Skeletal muscle tissue (tissue), 4 donors: Measurements from ENCODE around the gene ACAN. TPM values are rescaled to one million over a fixed set of nuclear protein-coding genes. Genes with fewer than 3 reads are reported as not detected.

Experiments used
- H3K27ac ChIP-seq: one replicate; pipeline ENCODE4 v1.7.0; 2013; ENCODE audit warnings: mild to moderate bottlenecking, low read depth, low read length, inconsistent platforms
- H3K27me3 ChIP-seq, 3 donors: one replicate each; pipeline ENCODE4 v1.7.0; 2013; ENCODE audit warnings: low read length in 3 of 3; ENCODE audit not compliant: control insufficient read depth in 3 of 3, insufficient read depth in 3 of 3
- H3K36me3 ChIP-seq, 3 donors: one replicate each; pipeline ENCODE4 v1.7.0; 2013; ENCODE audit warnings: low read length in 3 of 3; ENCODE audit not compliant: control insufficient read depth in 3 of 3, insufficient read depth in 3 of 3
- H3K4me1 ChIP-seq, 3 donors: one replicate each; pipeline ENCODE4 v1.7.0; 2013; ENCODE audit warnings: low read length in 3 of 3, mild to moderate bottlenecking in 3 of 3; ENCODE audit not compliant: control insufficient read depth in 3 of 3, insufficient read depth in 3 of 3
- H3K4me3 ChIP-seq, 3 donors: one replicate each; pipeline ENCODE4 v1.7.0; 2013; ENCODE audit warnings: low read length in 3 of 3
- H3K9ac ChIP-seq, 3 donors: one replicate each; pipeline ENCODE4 v1.7.0; 2013; ENCODE audit warnings: low read length in 3 of 3, mild to moderate bottlenecking in 3 of 3, moderate library complexity in 2 of 3, low read depth in 1 of 3
- H3K9me3 ChIP-seq, 3 donors: one replicate each; pipeline ENCODE4 v1.7.0; 2013; ENCODE audit warnings: low read length in 3 of 3; ENCODE audit not compliant: control insufficient read depth in 3 of 3
- total RNA-seq: library from RNA; depleted of rRNA; stranded (reverse); fragments of >200 nt; gene quantifications from one replicate; pipeline ENCODE4 v1.2.3, GENCODE V29; 2014
- donor health status: Osteomylitis.

The ACAN gene
- total RNA-seq, 1 donor from 2014 or later: 13.6 TPM

DNA sequence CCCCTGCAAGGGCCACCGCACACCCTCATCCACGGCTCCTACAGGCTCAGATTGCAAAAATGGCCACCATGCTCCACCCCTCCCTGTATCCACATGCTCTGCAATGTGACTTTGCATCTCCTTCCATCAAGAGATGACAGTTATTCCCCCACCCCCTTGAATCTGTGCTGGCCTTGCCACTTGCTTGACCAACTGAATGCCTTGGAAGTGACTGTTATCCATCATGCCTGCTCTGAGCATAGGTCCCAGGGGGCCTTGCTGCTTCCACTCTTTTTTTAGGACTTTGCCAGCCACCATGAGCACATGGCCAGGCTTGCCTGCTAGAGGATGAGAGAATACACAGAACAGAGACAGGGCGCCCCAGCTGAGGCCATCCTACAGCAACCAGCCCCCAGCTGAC is 78.5 kb downstream of the ACAN start:
- Histone ChIP-seq H3K27ac (no peak overlapping the region), H3K27me3 (no peaks in the 10 kb centered on the region), H3K4me1 (no peaks in the 10 kb centered on the region), H3K36me3 (peaks cover 0 to 16% (median 0%) of the 10 kb centered on the region in 3 donors), H3K9me3 (no peaks in the 10 kb centered on the region), H3K9ac (no peak overlapping the region), H3K4me3 (no peak overlapping the region)

DNA sequence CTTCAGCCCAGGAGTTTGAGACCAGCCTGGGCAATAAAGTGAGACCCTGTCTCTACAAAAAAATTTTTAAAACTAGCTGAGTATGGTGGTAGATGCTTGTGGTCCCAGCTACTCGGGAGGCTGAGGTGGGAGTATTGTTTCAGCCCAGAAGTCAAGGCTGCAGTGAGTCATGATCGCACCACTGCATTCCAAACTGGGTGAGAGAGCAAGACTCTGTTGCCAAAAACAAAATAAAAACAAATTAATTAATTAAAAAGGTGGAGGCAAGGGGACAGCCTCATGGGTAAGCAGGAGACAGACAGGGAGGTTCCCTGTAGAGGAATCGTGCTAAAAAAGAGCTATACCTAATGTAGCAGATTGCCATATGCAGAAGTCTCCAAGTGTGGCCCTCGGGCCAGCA is 79.5 kb downstream of the ACAN start:
- peaks cover 0 to 20% (median 0%) of the 10 kb centered on the region in 3 donors for H3K36me3 ChIP-seq

DNA sequence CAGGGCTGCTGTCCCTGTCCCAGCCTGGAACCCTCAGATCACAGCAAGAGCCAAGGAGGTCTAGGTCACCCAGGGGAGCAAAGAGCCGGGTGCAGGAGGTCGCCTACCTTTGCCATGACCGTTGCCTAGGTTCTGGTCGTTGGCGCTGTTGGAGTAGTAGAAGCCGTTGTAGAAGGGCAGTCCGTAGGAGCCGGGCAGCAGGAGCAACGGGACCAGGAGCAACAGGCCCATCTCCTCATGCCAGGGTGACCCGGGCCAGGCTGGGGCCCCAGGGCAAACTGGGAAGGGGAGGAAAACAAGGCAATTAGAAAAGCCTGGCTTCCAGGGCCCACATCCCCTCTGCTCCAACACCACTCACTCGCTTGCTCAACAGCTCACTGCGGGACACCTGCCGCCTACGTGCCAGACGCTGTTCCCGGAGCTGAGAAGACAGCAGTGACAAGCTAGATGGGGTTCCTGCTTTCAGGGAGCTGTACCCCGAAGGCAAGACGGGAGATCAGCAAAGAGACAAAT is 83.9 kb downstream of the ACAN start:
- Histone ChIP-seq H3K27ac (no peak overlapping the region), H3K9ac (no peak overlapping the region), H3K27me3 (no peaks in the 10 kb centered on the region), H3K9me3 (no peaks in the 10 kb centered on the region), H3K36me3 (peaks cover 0 to 8% (median 2%) of the 10 kb centered on the region in 3 donors), H3K4me3 (no peak overlapping the region), H3K4me1 (peaks cover 4 to 6% (median 5%) of the 10 kb centered on the region in 3 donors)

More for the DNA sequence above, 79.5 kb downstream of the ACAN start:
- Histone ChIP-seq H3K4me1 (no peaks in the 10 kb centered on the region), H3K27me3 (no peaks in the 10 kb centered on the region), H3K27ac (no peak overlapping the region), H3K9me3 (no peaks in the 10 kb centered on the region), H3K9ac (no peak overlapping the region), H3K4me3 (no peak overlapping the region)

DNA sequence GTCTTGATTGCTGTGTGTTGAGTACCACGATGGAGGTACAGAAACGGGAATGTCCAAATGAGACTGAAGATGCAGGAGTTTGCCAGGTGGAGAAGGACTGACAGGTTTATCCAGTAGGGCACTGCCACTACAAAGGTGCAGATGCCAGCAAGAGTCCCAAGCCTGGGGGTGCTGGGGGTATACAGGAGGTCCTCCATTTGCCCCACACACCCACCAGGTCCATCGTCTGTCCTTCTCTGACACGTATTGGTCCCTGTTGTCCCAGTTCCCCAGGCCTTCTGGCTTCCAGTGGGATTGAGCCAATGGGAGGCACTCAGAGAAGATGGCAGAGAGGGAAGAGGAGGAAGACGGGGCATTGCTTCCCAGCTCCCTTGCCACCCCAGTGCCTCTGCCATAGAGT is 85.5 kb downstream of the ACAN start:
- Histone ChIP-seq H3K9me3 (no peaks in the 10 kb centered on the region), H3K4me3 (no peak overlapping the region), H3K27ac (no peak overlapping the region), H3K36me3 (peaks cover 0 to 8% (median 2%) of the 10 kb centered on the region in 3 donors), H3K9ac (no peak overlapping the region), H3K27me3 (no peaks in the 10 kb centered on the region), H3K4me1 (peaks cover 4 to 10% (median 6%) of the 10 kb centered on the region in 3 donors)

DNA sequence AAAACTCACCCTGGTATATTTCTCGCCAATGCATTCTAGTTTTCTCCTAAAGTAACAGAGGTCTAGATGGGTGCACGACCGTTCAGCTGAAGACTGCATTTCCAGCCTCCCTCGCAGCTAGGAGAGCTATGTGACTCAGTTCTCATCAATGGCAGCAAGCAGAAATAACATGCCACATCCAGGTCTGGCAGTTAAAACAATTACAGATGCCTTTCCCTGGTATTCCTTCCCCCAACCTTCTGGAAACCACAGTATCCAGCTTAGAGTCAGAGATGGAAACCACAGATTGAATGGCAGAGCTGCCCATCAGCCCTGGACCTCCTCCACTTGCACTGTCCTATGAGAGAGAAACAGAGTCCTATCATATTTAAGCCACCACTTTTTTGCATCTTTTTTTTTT is 87.3 kb downstream of the ACAN start:
- H3K4me3 ChIP-seq: no peak overlapping the region
- peaks cover 15 to 24% (median 22%) of the 10 kb centered on the region in 3 donors for H3K4me1 ChIP-seq
- no peaks in the 10 kb centered on the region for H3K9me3 ChIP-seq
- peaks cover 0 to 5% (median 2%) of the 10 kb centered on the region in 3 donors for H3K36me3 ChIP-seq
- peaks cover 6 to 14% (median 11%) of the 10 kb centered on the region in 3 donors for H3K27me3 ChIP-seq
- H3K27ac ChIP-seq: no peak overlapping the region
- H3K9ac ChIP-seq: no peak overlapping the region

DNA sequence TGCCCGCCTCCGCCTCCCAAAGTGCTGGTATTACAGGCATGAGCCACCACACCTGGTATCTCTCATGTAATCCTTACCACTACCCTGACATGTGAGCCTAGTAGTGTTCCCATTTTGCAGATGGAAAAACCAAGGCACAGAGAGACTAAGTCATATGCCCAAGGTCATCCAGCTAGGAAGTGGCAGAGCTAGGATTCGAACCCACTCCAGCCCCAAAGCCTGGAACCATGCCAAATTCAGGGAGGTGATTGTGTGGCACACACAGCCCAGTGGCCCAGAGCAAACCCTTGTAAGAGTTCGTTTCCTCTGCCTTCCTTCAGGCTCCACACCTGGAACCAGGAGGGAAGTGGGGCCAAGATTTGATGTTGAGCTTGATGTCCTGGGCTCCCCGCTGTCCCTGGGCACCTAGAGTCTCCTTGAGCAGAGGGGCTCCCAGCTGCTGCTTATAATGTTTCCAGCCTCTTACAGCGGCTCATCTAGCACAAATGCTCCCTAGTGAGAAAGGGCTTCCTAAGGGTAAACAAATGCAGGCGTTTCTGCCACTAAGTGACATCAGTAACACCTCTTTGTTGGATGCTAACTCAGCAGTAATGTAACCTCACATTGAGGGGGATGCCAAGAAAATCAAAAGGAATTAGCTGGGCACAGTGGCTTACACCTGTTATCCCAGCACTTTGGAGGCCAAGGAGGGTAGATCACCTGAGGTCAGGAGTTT is 88.5 kb downstream of the ACAN start:
- Histone ChIP-seq H3K4me1 (peaks cover 21 to 31% (median 31%) of the 10 kb centered on the region in 3 donors), H3K36me3 (peaks cover 0 to 4% (median 2%) of the 10 kb centered on the region in 3 donors), H3K27ac (no peak overlapping the region), H3K27me3 (peaks cover 6 to 14% (median 14%) of the 10 kb centered on the region in 3 donors), H3K9ac (no peak overlapping the region), H3K9me3 (no peaks in the 10 kb centered on the region), H3K4me3 (no peak overlapping the region)

DNA sequence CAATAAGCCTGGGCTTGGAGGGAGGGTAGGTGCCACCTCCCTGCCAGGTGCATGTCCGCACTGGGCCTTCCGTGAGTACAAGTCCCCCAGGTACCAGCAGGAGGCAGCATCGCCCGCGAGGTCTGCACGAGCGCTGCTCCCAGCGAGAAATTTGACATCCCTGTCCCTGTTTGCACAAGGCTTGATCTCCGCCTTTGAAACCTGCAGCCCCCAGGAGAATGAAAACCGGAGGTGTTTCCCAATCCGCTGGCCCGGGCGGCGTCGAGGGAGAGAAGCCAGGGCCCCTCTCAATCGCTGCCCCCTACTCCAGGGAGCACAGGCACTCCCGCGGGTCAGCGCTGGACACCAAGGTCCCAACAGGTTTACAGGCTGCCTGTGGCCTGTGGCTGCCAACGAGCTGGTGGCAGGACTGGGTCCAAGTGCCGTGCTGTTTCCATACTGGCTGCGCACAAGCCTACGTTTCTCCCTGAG is 91.1 kb downstream of the ACAN start:
- Histone ChIP-seq H3K4me3 (peak overlapping the region; percentile 57 to 64 (median 62)), H3K36me3 (peaks cover 4 to 7% (median 5%) of the 10 kb centered on the region in 3 donors), H3K27ac (no peak overlapping the region), H3K4me1 (peaks cover 34 to 49% (median 48%) of the 10 kb centered on the region in 3 donors), H3K9ac (peak overlapping the region in 1 of 3 donors; percentile 45), H3K27me3 (peaks cover 6 to 14% (median 14%) of the 10 kb centered on the region in 3 donors), H3K9me3 (no peaks in the 10 kb centered on the region)

DNA sequence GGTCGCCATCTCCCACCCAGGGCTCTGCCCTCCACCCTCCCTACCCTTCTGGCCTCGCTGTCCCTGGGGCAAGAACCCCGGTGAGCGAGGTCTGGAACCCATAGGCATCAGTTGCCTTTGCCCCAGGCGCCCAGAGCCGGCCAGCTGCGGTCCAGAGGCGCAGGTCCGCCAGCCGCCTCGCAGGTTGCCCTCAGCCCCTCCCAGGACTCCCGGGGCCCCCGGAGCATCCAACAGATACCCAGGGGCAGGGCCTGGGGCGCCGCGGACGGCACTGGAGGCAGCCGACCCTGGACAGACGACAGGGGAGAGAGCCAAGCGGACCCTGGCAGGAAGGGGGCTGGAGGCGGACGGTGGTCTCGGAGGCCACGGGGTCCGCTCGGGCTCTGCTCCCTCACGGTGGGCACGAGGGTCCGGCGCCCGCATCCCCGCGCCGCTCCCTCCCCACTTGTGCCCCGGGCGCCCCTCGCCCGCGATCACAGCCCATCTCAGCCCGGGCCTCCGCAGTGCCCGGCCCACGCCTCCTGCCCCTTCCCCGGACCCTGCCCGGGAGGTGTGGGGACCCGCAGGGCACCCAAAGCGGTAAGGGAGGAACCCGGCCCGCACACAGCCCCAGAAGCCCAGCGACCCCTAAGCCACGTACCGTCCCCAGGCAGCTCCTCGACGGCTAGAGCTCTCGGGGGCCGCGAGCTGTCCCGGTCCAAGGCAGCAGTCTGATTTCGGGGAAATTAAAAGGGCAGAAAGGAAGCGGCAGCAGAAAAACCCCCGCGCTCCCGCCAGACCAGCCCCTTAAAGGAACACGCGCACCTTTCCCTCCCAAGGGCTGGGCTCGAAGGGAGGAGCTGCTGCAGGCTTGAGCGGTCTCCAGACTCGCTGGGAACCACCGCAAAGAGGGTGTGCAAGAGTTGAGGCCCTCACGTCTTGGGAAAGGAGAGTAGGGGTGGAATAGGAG is 91.9 kb downstream of the ACAN start, which contains the start of gene HAPLN3:
HAPLN3 (minus strand) TSS at position 726 of the 949 bp plus-strand sequence. CDS start 8,246 bp downstream, outside the sequence.
- peaks cover 34 to 49% (median 48%) of the 10 kb centered on the region in 3 donors for H3K4me1 ChIP-seq
- H3K27ac ChIP-seq: peak within 1 kb of the TSS; percentile 40
- H3K9ac ChIP-seq: peak within 1 kb of the TSS in 2 of 3 donors; percentile 66 to 69
- peaks cover 7 to 12% (median 8%) of the 10 kb centered on the region in 3 donors for H3K36me3 ChIP-seq
- H3K9me3 ChIP-seq: no peaks in the 10 kb centered on the region
- peak within 1 kb of the TSS; percentile 57 to 64 (median 62) for H3K4me3 ChIP-seq
- peaks cover 6 to 14% (median 14%) of the 10 kb centered on the region in 3 donors for H3K27me3 ChIP-seq

DNA sequence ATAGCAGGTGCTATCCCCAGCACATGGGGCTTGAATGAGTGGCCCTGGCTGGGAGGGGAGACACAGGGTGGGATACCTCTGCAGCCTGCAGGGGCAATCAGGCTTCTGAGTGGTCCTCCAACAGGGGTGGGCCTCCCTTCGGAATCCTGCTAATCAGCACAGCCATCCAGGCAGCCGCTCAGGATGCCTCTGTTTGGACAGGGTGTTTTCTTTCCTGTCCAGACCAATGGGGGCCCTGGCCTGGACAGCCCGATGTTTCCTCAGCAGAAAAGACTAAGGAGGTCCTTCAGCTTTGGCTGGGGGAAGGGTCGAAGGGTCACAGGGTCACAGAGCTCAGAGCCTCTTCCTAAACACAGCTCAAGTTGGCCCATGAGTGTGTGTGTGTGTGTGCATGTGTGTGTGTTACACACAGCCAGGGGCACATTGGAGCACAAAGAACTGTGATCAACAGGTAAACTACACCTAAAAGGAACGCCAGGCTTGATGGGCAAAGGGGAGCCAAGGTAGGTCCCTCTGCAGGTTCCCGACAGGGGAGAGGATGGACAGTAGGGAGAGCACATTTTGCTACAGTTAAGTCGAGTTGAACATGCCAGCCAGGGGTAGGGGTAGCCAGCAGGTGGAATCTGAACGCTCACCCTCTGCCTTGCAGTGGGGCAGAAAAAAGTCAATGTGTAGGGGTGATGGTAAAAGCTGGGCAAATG is 93.2 kb downstream of the ACAN start:
- no peaks in the 10 kb centered on the region for H3K9me3 ChIP-seq
- H3K9ac ChIP-seq: peak overlapping the region in 2 of 3 donors; percentile 55 to 74
- peak overlapping the region; percentile 64 for H3K27ac ChIP-seq
- peaks cover 17 to 25% (median 18%) of the 10 kb centered on the region in 3 donors for H3K36me3 ChIP-seq
- H3K4me3 ChIP-seq: no peak overlapping the region
- peaks cover 34 to 63% (median 61%) of the 10 kb centered on the region in 3 donors for H3K4me1 ChIP-seq
- H3K27me3 ChIP-seq: peaks cover 6 to 14% (median 14%) of the 10 kb centered on the region in 3 donors
